Nephron progenitor cell (in vitro differentiated cells): Measurements from ENCODE around the gene NADK2.

Source experiments
- DNase-seq: peaks from one replicate; pipeline ENCODE4 v3.0.0; 2021
- H3K27ac Mint-ChIP-seq: 2 replicates; pipeline ENCODE4 v1.8.0; 2021; ENCODE audit warnings: mild to moderate bottlenecking, moderate library complexity, mixed read lengths
- H3K27me3 Mint-ChIP-seq: 2 replicates; pipeline ENCODE4 v1.8.0; 2021; ENCODE audit warnings: mild to moderate bottlenecking, low read depth, mixed read lengths; ENCODE audit not compliant: poor library complexity
- H3K36me3 Mint-ChIP-seq: 2 replicates; pipeline ENCODE4 v1.8.0; 2021; ENCODE audit warnings: low read depth, mixed read lengths
- H3K4me1 Mint-ChIP-seq: 2 replicates; pipeline ENCODE4 v1.8.0; 2021; ENCODE audit warnings: mixed read lengths
- H3K4me3 Mint-ChIP-seq: 2 replicates; pipeline ENCODE4 v1.8.0; 2021; ENCODE audit warnings: mild to moderate bottlenecking, moderate library complexity, mixed read lengths
- H3K9me3 Mint-ChIP-seq: 2 replicates; pipeline ENCODE4 v1.8.0; 2021; ENCODE audit warnings: mild to moderate bottlenecking, moderate library complexity, mixed read lengths
- CTCF ChIP-seq: fragments of 200-600 bp; sonication (generic); IDR thresholded peaks from 2 replicates; pipeline ENCODE4 v1.5.0; 2021; ENCODE audit warnings: antibody characterized with exemption

The NADK2 gene

DNA sequence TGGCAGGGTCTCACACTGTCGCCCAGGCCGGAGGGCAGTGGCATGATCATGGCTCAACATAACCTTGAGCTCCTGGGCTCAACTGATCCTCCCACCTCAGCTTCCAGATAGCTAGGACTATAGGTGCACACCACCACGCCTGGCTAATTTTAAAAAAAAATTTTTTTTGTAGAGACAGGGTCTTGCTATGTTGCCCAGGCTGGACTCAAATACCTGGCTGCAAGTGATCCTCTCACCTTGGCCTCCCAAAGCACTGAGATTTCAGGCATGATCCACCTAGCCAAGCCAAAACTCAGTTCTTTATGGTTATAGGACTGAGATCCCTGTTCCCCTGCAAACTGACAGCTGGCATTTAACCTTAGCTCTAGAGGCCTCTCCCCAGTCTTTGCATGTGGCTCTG is 95.3 kb downstream of the NADK2 start:
- Mint-ChIP-seq H3K36me3 (peaks cover 4% of the 10 kb centered on the region), H3K27me3 (peaks cover 2% of the 10 kb centered on the region), H3K9me3 (no peaks in the 10 kb centered on the region), H3K27ac (no peak overlapping the region), H3K4me3 (no peak overlapping the region), H3K4me1 (peaks cover 14% of the 10 kb centered on the region)
- no peak for DNase-seq
- TF ChIP-seq CTCF = no peak

- no peaks in the 10 kb centered on the region for H3K27me3 Mint-ChIP-seq
- peaks cover 5% of the 10 kb centered on the region for H3K4me1 Mint-ChIP-seq
- no peak for TF ChIP-seq CTCF
- no peak overlapping the region for H3K27ac Mint-ChIP-seq
- H3K36me3 Mint-ChIP-seq = peaks cover 4% of the 10 kb centered on the region
- no peaks in the 10 kb centered on the region for H3K9me3 Mint-ChIP-seq
- H3K4me3 Mint-ChIP-seq = no peak overlapping the region
- no peak for DNase-seq
Observed at GRCh38 chr5:36145311-36145710, 96.4 kb downstream of the NADK2 start.
